ENCODE data around the gene PJA2.
"Not testable (repeated sequence)": the region's sequence is repeated elsewhere in the genome, so short reads cannot be mapped to it uniquely, and the experiment has no call there.

PJA2 gene

DNA sequence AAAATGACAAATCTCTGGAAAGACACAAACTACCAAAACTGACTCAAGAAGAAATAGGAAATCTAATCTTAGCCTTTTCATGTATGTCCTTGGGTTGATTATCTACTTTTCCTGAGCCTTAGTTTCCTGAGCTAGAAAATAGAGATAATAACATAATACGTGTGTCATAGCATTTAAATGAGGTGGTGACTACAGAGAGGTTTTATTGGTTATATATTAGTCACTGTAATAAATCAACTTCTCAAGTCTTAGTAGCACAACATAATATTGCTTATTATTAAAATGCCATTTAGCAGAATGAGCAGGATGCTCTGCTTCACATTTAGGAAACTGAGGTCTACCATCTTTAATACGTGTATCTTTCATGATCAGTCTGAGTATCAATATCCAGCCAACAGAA, 7.1 kb upstream of the PJA2 start:
- H3K4me3 ChIP-seq (IDR thresholded peaks at IDR 0.05; ENCODE audit: insufficient read depth, low read depth, low read length): no peak overlapping the region
- H3K9ac ChIP-seq: no peak overlapping the region
- no peaks in the 10 kb centered on the region for H3K79me2 ChIP-seq (ENCODE audit: insufficient read depth, low read depth)
- H3K4me1 ChIP-seq (ENCODE audit: low read depth, poor library complexity, severe bottlenecking): peaks cover 25% of the 10 kb centered on the region
- no peaks in the 10 kb centered on the region for H3K36me3 ChIP-seq (ENCODE audit: insufficient read depth)
- H3K27ac ChIP-seq: no peak overlapping the region
- no peak overlapping the region for H2AFZ ChIP-seq (ENCODE audit: low read depth)
- H3K4me2 ChIP-seq: no peak overlapping the region
- no peaks in the 10 kb centered on the region for H4K20me1 ChIP-seq (ENCODE audit: insufficient read depth)
- H3K27me3 ChIP-seq (ENCODE audit: insufficient read depth, low read depth): no peaks in the 10 kb centered on the region
- TF ChIP-seq, protein P1, sequence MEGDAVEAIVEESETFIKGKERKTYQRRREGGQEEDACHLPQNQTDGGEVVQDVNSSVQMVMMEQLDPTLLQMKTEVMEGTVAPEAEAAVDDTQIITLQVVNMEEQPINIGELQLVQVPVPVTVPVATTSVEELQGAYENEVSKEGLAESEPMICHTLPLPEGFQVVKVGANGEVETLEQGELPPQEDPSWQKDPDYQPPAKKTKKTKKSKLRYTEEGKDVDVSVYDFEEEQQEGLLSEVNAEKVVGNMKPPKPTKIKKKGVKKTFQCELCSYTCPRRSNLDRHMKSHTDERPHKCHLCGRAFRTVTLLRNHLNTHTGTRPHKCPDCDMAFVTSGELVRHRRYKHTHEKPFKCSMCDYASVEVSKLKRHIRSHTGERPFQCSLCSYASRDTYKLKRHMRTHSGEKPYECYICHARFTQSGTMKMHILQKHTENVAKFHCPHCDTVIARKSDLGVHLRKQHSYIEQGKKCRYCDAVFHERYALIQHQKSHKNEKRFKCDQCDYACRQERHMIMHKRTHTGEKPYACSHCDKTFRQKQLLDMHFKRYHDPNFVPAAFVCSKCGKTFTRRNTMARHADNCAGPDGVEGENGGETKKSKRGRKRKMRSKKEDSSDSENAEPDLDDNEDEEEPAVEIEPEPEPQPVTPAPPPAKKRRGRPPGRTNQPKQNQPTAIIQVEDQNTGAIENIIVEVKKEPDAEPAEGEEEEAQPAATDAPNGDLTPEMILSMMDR (conservative IDR thresholded peaks at IDR 0.05; ENCODE audit: low read depth, low read length): no peak

DNA sequence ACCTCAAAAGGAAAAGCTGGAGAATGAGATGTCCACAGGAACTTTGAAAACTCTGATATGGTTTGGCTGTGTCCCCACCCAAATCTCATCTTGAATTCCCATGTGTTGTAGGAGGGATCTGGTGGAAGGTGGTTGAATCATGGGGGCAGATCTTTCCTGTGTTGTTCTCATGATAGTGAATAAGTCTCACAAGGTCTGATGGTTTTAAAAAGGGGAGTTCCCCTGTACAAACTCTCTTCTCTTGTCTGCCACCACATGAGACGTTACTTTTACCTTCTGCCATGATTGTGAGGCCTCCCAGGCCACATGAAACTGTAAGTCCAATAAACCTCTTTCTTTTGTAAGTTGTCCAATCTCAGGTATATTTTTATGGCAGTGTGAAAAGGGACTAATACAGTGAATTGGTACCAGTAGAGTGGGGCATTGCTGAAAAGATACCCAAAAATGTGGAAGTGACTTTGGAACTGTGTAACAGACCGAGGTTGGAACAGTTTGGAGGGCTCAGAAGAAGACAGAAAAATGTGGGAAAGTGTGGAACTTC, 4.2 kb upstream of the PJA2 start:
- H4K20me1 ChIP-seq (ENCODE audit: insufficient read depth); H3K9ac ChIP-seq; H3K79me2 ChIP-seq (ENCODE audit: insufficient read depth, low read depth); H3K4me3 ChIP-seq (IDR thresholded peaks at IDR 0.05; ENCODE audit: insufficient read depth, low read depth, low read length); H2AFZ ChIP-seq (ENCODE audit: low read depth); H3K36me3 ChIP-seq (ENCODE audit: insufficient read depth); H3K27me3 ChIP-seq (ENCODE audit: insufficient read depth, low read depth): not testable (repeated sequence)
- H3K27ac ChIP-seq: peak overlapping the region; percentile 48; the same call in 1 of the 2 replicates
- peaks cover 33% of the 10 kb centered on the region for H3K4me1 ChIP-seq (ENCODE audit: low read depth, poor library complexity, severe bottlenecking)
- H3K4me2 ChIP-seq: peak overlapping the region; percentile 37; the same call in 1 of the 2 replicates

DNA sequence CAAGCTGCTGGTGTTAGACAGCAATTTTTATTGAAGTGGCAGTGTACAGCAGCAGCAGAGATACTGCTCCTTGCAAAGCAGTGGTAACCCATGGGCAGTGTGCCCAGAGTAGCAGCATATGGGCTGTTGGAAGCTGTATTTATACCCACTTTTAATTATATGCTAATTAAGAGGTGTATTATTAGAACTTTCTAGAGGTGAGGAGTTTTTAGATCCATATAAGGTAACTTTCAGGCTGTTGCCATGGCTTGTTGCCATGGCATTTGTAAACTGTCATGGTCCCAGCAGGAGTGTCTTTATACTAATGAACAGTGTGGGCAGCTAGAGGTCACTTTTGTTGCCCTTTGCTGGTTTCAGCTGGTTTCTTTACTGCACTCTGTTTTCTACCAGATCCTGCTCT, 3.7 kb upstream of the PJA2 start:
- no peaks in the 10 kb centered on the region for H4K20me1 ChIP-seq (ENCODE audit: insufficient read depth)
- H3K36me3 ChIP-seq (ENCODE audit: insufficient read depth): no peaks in the 10 kb centered on the region
- H3K79me2 ChIP-seq (ENCODE audit: insufficient read depth, low read depth): peaks cover 2% of the 10 kb centered on the region; the same call in 1 of the 2 replicates
- H3K4me1 ChIP-seq (ENCODE audit: low read depth, poor library complexity, severe bottlenecking): peaks cover 33% of the 10 kb centered on the region
- H3K9ac ChIP-seq: no peak overlapping the region
- no peak overlapping the region for H3K4me3 ChIP-seq (IDR thresholded peaks at IDR 0.05; ENCODE audit: insufficient read depth, low read depth, low read length)
- peak overlapping the region; percentile 48 for H3K27ac ChIP-seq
- peak overlapping the region; percentile 9 for H2AFZ ChIP-seq (ENCODE audit: low read depth)
- H3K4me2 ChIP-seq: peak overlapping the region; percentile 37; the same call in 1 of the 2 replicates
- no peaks in the 10 kb centered on the region for H3K27me3 ChIP-seq (ENCODE audit: insufficient read depth, low read depth)
- TF ChIP-seq, protein P1 (conservative IDR thresholded peaks at IDR 0.05; ENCODE audit: low read depth, low read length): no peak

DNA sequence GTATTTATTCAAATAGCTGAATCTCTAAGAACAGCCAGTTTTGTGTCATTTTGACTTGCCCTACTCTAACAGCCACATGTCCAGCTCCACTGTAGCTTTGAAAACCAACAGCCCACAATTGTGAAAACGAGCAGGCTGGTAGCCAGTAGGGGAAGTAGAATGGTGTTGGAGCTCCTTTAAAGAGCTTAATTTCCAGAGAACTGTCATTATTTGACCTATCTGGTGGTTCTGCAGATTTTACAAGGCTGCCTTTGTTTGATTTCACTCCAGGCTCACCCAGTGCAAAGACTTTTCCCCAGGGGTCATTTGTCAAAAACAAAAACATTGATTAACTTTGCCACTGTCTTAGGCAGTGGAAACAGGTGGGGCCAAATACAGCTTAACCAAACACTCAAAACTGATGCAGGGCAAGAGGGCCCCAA, 3.2 kb upstream of the PJA2 start:
- H3K36me3 ChIP-seq (ENCODE audit: insufficient read depth): no peaks in the 10 kb centered on the region
- peak overlapping the region; percentile 37 for H3K4me2 ChIP-seq
- H4K20me1 ChIP-seq (ENCODE audit: insufficient read depth): no peaks in the 10 kb centered on the region
- H3K4me3 ChIP-seq (IDR thresholded peaks at IDR 0.05; ENCODE audit: insufficient read depth, low read depth, low read length): no peak overlapping the region
- peak overlapping the region; percentile 9 for H2AFZ ChIP-seq (ENCODE audit: low read depth)
- H3K4me1 ChIP-seq (ENCODE audit: low read depth, poor library complexity, severe bottlenecking): peaks cover 33% of the 10 kb centered on the region
- peaks cover 7% of the 10 kb centered on the region; the same call in 1 of the 2 replicates for H3K79me2 ChIP-seq (ENCODE audit: insufficient read depth, low read depth)
- H3K27ac ChIP-seq: peak overlapping the region; percentile 48
- H3K27me3 ChIP-seq (ENCODE audit: insufficient read depth, low read depth): no peaks in the 10 kb centered on the region
- H3K9ac ChIP-seq: no peak overlapping the region
- TF ChIP-seq, protein P1 (conservative IDR thresholded peaks at IDR 0.05; ENCODE audit: low read depth, low read length): no peak

DNA sequence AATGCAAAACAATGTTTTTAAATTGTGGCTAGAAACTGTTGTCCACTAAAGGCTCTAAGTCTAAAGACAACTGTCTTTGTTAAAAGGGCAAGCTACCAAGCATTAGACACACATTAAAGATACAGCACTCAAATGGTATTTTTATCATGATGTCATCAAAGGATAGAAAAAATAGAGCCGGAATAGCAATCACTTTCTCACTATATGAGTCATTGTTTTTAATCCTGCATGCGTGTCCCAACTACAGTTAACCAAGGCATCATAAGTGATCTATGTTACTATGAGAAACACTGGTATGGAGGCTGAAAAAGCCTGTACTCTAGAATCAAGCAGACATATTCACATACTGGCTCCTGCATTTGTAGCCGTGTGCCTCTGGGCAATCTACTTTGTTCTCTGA, 1.9 kb upstream of the PJA2 start:
- H3K79me2 ChIP-seq (ENCODE audit: insufficient read depth, low read depth): peaks cover 21% of the 10 kb centered on the region
- peak overlapping the region; percentile 70 for H2AFZ ChIP-seq (ENCODE audit: low read depth)
- TF ChIP-seq, protein P1 (conservative IDR thresholded peaks at IDR 0.05; ENCODE audit: low read depth, low read length): no peak
- no peaks in the 10 kb centered on the region for H4K20me1 ChIP-seq (ENCODE audit: insufficient read depth)
- no peak overlapping the region for H3K4me3 ChIP-seq (IDR thresholded peaks at IDR 0.05; ENCODE audit: insufficient read depth, low read depth, low read length)
- peak overlapping the region; percentile 69; the same call in 1 of the 2 replicates for H3K9ac ChIP-seq
- H3K27me3 ChIP-seq (ENCODE audit: insufficient read depth, low read depth): no peaks in the 10 kb centered on the region
- peak overlapping the region; percentile 75 for H3K4me2 ChIP-seq
- no peaks in the 10 kb centered on the region for H3K36me3 ChIP-seq (ENCODE audit: insufficient read depth)
- H3K4me1 ChIP-seq (ENCODE audit: low read depth, poor library complexity, severe bottlenecking): peaks cover 45% of the 10 kb centered on the region
- H3K27ac ChIP-seq: peak overlapping the region; percentile 89
